MM.1S (cell line): ENCODE data around the gene SLC6A19.

Source experiments
- EZH2 ChIP-seq: fragments of 300-600 bp; sonication (generic); optimal IDR thresholded peaks from 2 replicates; pipeline ENCODE3; 2017; ENCODE audit warnings: low read depth, mild to moderate bottlenecking, antibody characterized with exemption, low read length, mixed read lengths
- TF ChIP-seq, protein P1 (sequence below): fragments of 300-600 bp; sonication (generic); IDR thresholded peaks from 2 replicates; pipeline ENCODE4 v1.5.1; 2016; ENCODE audit warnings: antibody characterized with exemption, low read length, mixed read lengths

- TF ChIP-seq, protein P1, sequence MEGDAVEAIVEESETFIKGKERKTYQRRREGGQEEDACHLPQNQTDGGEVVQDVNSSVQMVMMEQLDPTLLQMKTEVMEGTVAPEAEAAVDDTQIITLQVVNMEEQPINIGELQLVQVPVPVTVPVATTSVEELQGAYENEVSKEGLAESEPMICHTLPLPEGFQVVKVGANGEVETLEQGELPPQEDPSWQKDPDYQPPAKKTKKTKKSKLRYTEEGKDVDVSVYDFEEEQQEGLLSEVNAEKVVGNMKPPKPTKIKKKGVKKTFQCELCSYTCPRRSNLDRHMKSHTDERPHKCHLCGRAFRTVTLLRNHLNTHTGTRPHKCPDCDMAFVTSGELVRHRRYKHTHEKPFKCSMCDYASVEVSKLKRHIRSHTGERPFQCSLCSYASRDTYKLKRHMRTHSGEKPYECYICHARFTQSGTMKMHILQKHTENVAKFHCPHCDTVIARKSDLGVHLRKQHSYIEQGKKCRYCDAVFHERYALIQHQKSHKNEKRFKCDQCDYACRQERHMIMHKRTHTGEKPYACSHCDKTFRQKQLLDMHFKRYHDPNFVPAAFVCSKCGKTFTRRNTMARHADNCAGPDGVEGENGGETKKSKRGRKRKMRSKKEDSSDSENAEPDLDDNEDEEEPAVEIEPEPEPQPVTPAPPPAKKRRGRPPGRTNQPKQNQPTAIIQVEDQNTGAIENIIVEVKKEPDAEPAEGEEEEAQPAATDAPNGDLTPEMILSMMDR: no peak
- TF ChIP-seq EZH2: no peak
Observed at GRCh38 chr5:1209896-1210776, 8.7 kb downstream of the SLC6A19 start.
